HG03521 (cell line): ENCODE measurements around the gene FANCD2OS.
"Not testable (repeated sequence)": the region's sequence is repeated elsewhere in the genome, so short reads cannot be mapped to it uniquely, and the experiment has no call there.

Source experiments
- ATAC-seq: cut with Tn5 transposase; IDR thresholded peaks from one replicate; pipeline ENCODE4 v1.9.1; 2021; ENCODE audit warnings: mild to moderate bottlenecking, moderate library complexity; ENCODE audit not compliant: unreplicated experiment

The FANCD2OS gene

GRCh38 chr3:10108091-10108490 lies at the start of gene FANCD2OS:
TSS of gene FANCD2OS (minus strand) at chr3:10108255. CDS start at chr3:10104774, 3,481 bp downstream.
- no peak for ATAC-seq

GRCh38 chr3:10157031-10157430 lies 49.0 kb upstream of the FANCD2OS start:
- no peak for ATAC-seq

GRCh38 chr3:10155658-10156057 lies 47.6 kb upstream of the FANCD2OS start:
- no peak for ATAC-seq

- no peak for ATAC-seq
Measured at GRCh38 chr3:10155123-10155472, 47.0 kb upstream of the FANCD2OS start.

GRCh38 chr3:10154335-10155122 lies 46.5 kb upstream of the FANCD2OS start:
- ATAC-seq: no peak

GRCh38 chr3:10150987-10151386 lies 42.9 kb upstream of the FANCD2OS start:
- no peak for ATAC-seq

- no peak for ATAC-seq
Measured at GRCh38 chr3:10149226-10149625, 41.2 kb upstream of the FANCD2OS start.

- no peak for ATAC-seq
Measured at GRCh38 chr3:10145685-10146084, 37.6 kb upstream of the FANCD2OS start.

GRCh38 chr3:10142707-10143560 lies 34.9 kb upstream of the FANCD2OS start:
- no peak for ATAC-seq

GRCh38 chr3:10140996-10141546 lies 33.0 kb upstream of the FANCD2OS start:
- ATAC-seq: no peak

GRCh38 chr3:10137178-10137577 lies 29.1 kb upstream of the FANCD2OS start:
- no peak for ATAC-seq

GRCh38 chr3:10136426-10137005 lies 28.5 kb upstream of the FANCD2OS start:
- ATAC-seq: no peak

GRCh38 chr3:10135872-10136271 lies 27.8 kb upstream of the FANCD2OS start:
- ATAC-seq: not testable (repeated sequence)

- ATAC-seq: no peak
Measured at GRCh38 chr3:10122724-10123123, 14.7 kb upstream of the FANCD2OS start.

GRCh38 chr3:10121064-10121463 lies 13.0 kb upstream of the FANCD2OS start:
- no peak for ATAC-seq

GRCh38 chr3:10119376-10119775 lies 11.3 kb upstream of the FANCD2OS start:
- ATAC-seq: no peak

- no peak for ATAC-seq
Measured at GRCh38 chr3:10116928-10117327, 8.9 kb upstream of the FANCD2OS start.

GRCh38 chr3:10116138-10116460 lies 8.0 kb upstream of the FANCD2OS start:
- ATAC-seq: peak; percentile 11

- ATAC-seq: peak; percentile 97
Measured at GRCh38 chr3:10115326-10116137, 7.5 kb upstream of the FANCD2OS start, which contains the start of gene BRK1. TSS of gene BRK1 (plus strand) at chr3:10115675. CDS start at chr3:10115702, 27 bp downstream.

GRCh38 chr3:10106919-10107318 lies 1.1 kb downstream of the FANCD2OS start:
- ATAC-seq: no peak

- no peak for ATAC-seq
Measured at GRCh38 chr3:10099041-10099440, 9.0 kb downstream of the FANCD2OS start.
